H1 (cell line): ENCODE data around the gene SF3B2. TPM values are rescaled to one million over a fixed set of nuclear protein-coding genes. Genes with fewer than 3 reads are reported as not detected.
A peak's percentile ranks its signal among the peaks of the same experiment; 100 is the strongest.

Experiments used
- CTCF ChIA-PET: fragments of 300-600 bp; sonication (Branson Sonifier 250); formaldehyde crosslinking; loops from one replicate; lab custom pipeline; 2021; ENCODE audit not compliant: partially characterized antibody; lab: Charles Lee
- POLR2A ChIA-PET: fragments of 300-600 bp; sonication (Branson Sonifier 250); formaldehyde crosslinking; loops from one replicate; lab custom pipeline; 2021; ENCODE audit warnings: inconsistent platforms; ENCODE audit not compliant: partially characterized antibody; lab: Charles Lee
- DNase-seq, 2 experiments: peaks; one replicate each; pipeline versions ENCODE4 v3.0.0 to v3.0.0-alpha.2; 2010 to 2022; ENCODE audit warnings: low spot score in 2 of 2, low read depth in 1 of 2, mixed read lengths in 1 of 2
- FAIRE-seq: peaks from 2 replicates; lab custom pipeline; 2011; peaks lifted over from hg19 to GRCh38; lab: Jason Lieb, UNC
- H2AFZ ChIP-seq: 2 replicates; pipeline ENCODE4 v1.8.1; 2012; ENCODE audit warnings: low read length, inconsistent platforms
- H2AK5ac ChIP-seq: 2 replicates; pipeline ENCODE4 v1.6.1; 2013; ENCODE audit warnings: low read depth, low read length
- H2BK120ac ChIP-seq: replicated peaks from 2 replicates; pipeline ENCODE3; 2013; ENCODE audit warnings: low read depth, low read length, inconsistent platforms
- H2BK12ac ChIP-seq: 2 replicates; pipeline ENCODE4 v1.6.1; 2013; ENCODE audit warnings: low read depth, low read length
- H2BK15ac ChIP-seq: 2 replicates; pipeline ENCODE4 v1.6.1; 2013; ENCODE audit warnings: low read length
- H2BK20ac ChIP-seq: 2 replicates; pipeline ENCODE4 v1.6.1; 2013; ENCODE audit warnings: low read length
- H2BK5ac ChIP-seq: 2 replicates; pipeline ENCODE4 v1.6.1; 2013; ENCODE audit warnings: low read depth, low read length
- H3K14ac ChIP-seq: 2 replicates; pipeline ENCODE4 v1.6.1; 2013; ENCODE audit warnings: inconsistent platforms; ENCODE audit not compliant: insufficient read length
- H3K18ac ChIP-seq: 2 replicates; pipeline ENCODE4 v1.6.1; 2013; ENCODE audit warnings: low read length; ENCODE audit errors: extremely low read depth
- H3K23ac ChIP-seq: 2 replicates; pipeline ENCODE4 v1.6.1; 2013; ENCODE audit warnings: inconsistent platforms; ENCODE audit not compliant: insufficient read length
- H3K23me2 ChIP-seq: 2 replicates; pipeline ENCODE4 v1.6.1; 2013; ENCODE audit warnings: low read depth, low read length
- H3K27ac ChIP-seq: 2 replicates; pipeline ENCODE4 v1.6.1; 2011; ENCODE audit warnings: low read depth, low read length, inconsistent platforms
- H3K27me3 ChIP-seq, 4 experiments: replicated peaks in 1 of 4; 1 replicate in 1 of 4; 2 replicates in 3 of 4; pipeline versions ENCODE4 v1.6.1 to v1.8.1; 2011 to 2013; ENCODE audit warnings: low read length in 3 of 4, mild to moderate bottlenecking in 3 of 4, inconsistent platforms in 2 of 4, mixed read lengths in 2 of 4, moderate library complexity in 1 of 4; ENCODE audit not compliant: control insufficient read depth in 3 of 4, insufficient read depth in 3 of 4; ENCODE audit errors: extremely low read depth in 1 of 4
- H3K36me3 ChIP-seq, 4 experiments: 2 replicates each; pipeline versions ENCODE4 v1.6.1 to v1.8.1; 2011 to 2013; ENCODE audit warnings: mild to moderate bottlenecking in 4 of 4, low read length in 3 of 4, moderate library complexity in 2 of 4, control low read depth in 1 of 4, inconsistent platforms in 1 of 4; ENCODE audit not compliant: insufficient read depth in 4 of 4, control insufficient read depth in 2 of 4
- H3K4ac ChIP-seq: replicated peaks from 2 replicates; pipeline ENCODE3; 2013; ENCODE audit warnings: low read length, low read depth, mixed read lengths, inconsistent platforms; ENCODE audit not compliant: insufficient read length
- H3K4me1 ChIP-seq, 4 experiments: replicated peaks in 1 of 4; 1 replicate in 1 of 4; 2 replicates in 3 of 4; pipeline versions ENCODE4 v1.6.1 to v1.8.1; 2011 to 2013; ENCODE audit warnings: low read length in 3 of 4, inconsistent platforms in 2 of 4, mixed read lengths in 1 of 4; ENCODE audit not compliant: insufficient read depth in 4 of 4, control insufficient read depth in 3 of 4
- H3K4me2 ChIP-seq, 2 experiments: 2 replicates each; pipeline versions ENCODE4 v1.6.1 to v1.8.1; 2011 to 2013; ENCODE audit warnings: low read depth in 2 of 2, low read length in 2 of 2, control low read depth in 1 of 2, inconsistent platforms in 1 of 2, mild to moderate bottlenecking in 1 of 2; ENCODE audit not compliant: insufficient read depth in 1 of 2
- H3K4me3 ChIP-seq, 4 experiments: fragments of 200-600, 300-600 bp in 1 of 4; sonication (generic), shearing (Covaris generic), sonication (Bioruptor Twin) in 1 of 4; 2 replicates each; pipeline versions ENCODE4 v1.5.1 to v1.8.1; 2011 to 2016; ENCODE audit warnings: low read length in 4 of 4, low read depth in 3 of 4, control low read depth in 2 of 4, inconsistent platforms in 2 of 4, mild to moderate bottlenecking in 2 of 4, mixed read lengths in 1 of 4, moderate library complexity in 1 of 4; ENCODE audit not compliant: insufficient read depth in 2 of 4; ENCODE audit errors: extremely low read depth in 1 of 4
- H3K56ac ChIP-seq: replicated peaks from 2 replicates; pipeline ENCODE3; 2013; ENCODE audit warnings: low read depth, mild to moderate bottlenecking, mixed read lengths, low read length, inconsistent platforms; ENCODE audit not compliant: insufficient read length
- H3K79me1 ChIP-seq: 2 replicates; pipeline ENCODE4 v1.6.1; 2013; ENCODE audit warnings: low read depth, low read length, control low read depth
- H3K79me2 ChIP-seq, 2 experiments: 2 replicates each; pipeline versions ENCODE4 v1.6.1 to v1.8.1; 2012 to 2013; ENCODE audit warnings: low read length in 2 of 2, mild to moderate bottlenecking in 2 of 2, inconsistent platforms in 1 of 2; ENCODE audit not compliant: insufficient read depth in 2 of 2, control insufficient read depth in 1 of 2
- H3K9ac ChIP-seq, 4 experiments: replicated peaks in 1 of 4; 1 replicate in 1 of 4; 2 replicates in 3 of 4; pipeline versions ENCODE4 v1.6.1 to v1.8.1; 2011 to 2013; ENCODE audit warnings: low read depth in 3 of 4, low read length in 3 of 4, control low read depth in 2 of 4, mild to moderate bottlenecking in 2 of 4, moderate library complexity in 2 of 4, inconsistent platforms in 1 of 4; ENCODE audit errors: extremely low read depth in 1 of 4
- H3K9me3 ChIP-seq, 2 experiments: 2 replicates each; pipeline versions ENCODE4 v1.6.1 to v1.8.1; 2012 to 2013; ENCODE audit warnings: mild to moderate bottlenecking in 2 of 2, moderate library complexity in 2 of 2, control low read depth in 1 of 2, inconsistent platforms in 1 of 2, low read depth in 1 of 2, low read length in 1 of 2, mixed read lengths in 1 of 2; ENCODE audit not compliant: insufficient read depth in 2 of 2
- H4K20me1 ChIP-seq, 2 experiments: replicated peaks in 1 of 2; 2 replicates each; pipeline versions ENCODE3 to v1.8.1; 2011 to 2013; ENCODE audit warnings: inconsistent platforms in 2 of 2, low read length in 2 of 2, mild to moderate bottlenecking in 1 of 2; ENCODE audit not compliant: insufficient read depth in 2 of 2, control insufficient read depth in 1 of 2
- H4K5ac ChIP-seq: 2 replicates; pipeline ENCODE4 v1.6.1; 2013; ENCODE audit warnings: low read length, low read depth, mixed read lengths, inconsistent platforms; ENCODE audit not compliant: insufficient read length
- H4K8ac ChIP-seq: 2 replicates; pipeline ENCODE4 v1.8.0; 2013; ENCODE audit warnings: mild to moderate bottlenecking, moderate library complexity, low read length, inconsistent platforms; ENCODE audit not compliant: insufficient read depth; ENCODE audit errors: extremely low read depth
- H4K91ac ChIP-seq: replicated peaks from 2 replicates; pipeline ENCODE3; 2013; ENCODE audit warnings: low read length, mixed read lengths, inconsistent platforms; ENCODE audit not compliant: insufficient read length
- GTF2F1 ChIP-seq: IDR thresholded peaks from 2 replicates; pipeline ENCODE4 v1.6.1; 2012; ENCODE audit warnings: low read depth, low read length, improper control_type of control experiment, borderline replicate concordance
- KDM4A ChIP-seq: IDR thresholded peaks from one replicate; pipeline ENCODE4 v1.7.1; 2012; ENCODE audit warnings: low read depth, mild to moderate bottlenecking, moderate library complexity, low read length, inconsistent platforms; ENCODE audit not compliant: severe bottlenecking
- MAFK ChIP-seq: IDR thresholded peaks from 2 replicates; pipeline ENCODE4 v1.6.1; 2012; ENCODE audit warnings: low read depth, mild to moderate bottlenecking, improper control_type of control experiment, low read length
- MAX ChIP-seq: IDR thresholded peaks from 2 replicates; pipeline ENCODE4 v1.6.1; 2012; ENCODE audit warnings: inconsistent platforms
- RBBP5 ChIP-seq: IDR thresholded peaks from 2 replicates; pipeline ENCODE4 v1.7.1; 2012; ENCODE audit warnings: low read depth, mild to moderate bottlenecking, inconsistent platforms, low read length, moderate library complexity, borderline replicate concordance
- RFX5 ChIP-seq: IDR thresholded peaks from 2 replicates; pipeline ENCODE4 v1.6.1; 2011; ENCODE audit warnings: low read depth, low read length, improper control_type of control experiment, borderline replicate concordance
- SIN3A ChIP-seq, 2 experiments: IDR thresholded peaks in 1 of 2; conservative IDR thresholded peaks in 1 of 2; 2 replicates each; pipeline ENCODE4 v1.6.1; 2011 to 2012; ENCODE audit warnings: low read length in 2 of 2, improper control_type of control experiment in 1 of 2, low read depth in 1 of 2, mild to moderate bottlenecking in 1 of 2
- SP2 ChIP-seq: IDR thresholded peaks from 2 replicates; pipeline ENCODE4 v1.6.1; 2012; ENCODE audit warnings: mild to moderate bottlenecking, low read length, inconsistent platforms
- SUZ12 ChIP-seq: fragments of 200-600 bp; sonication (generic); IDR thresholded peaks from 2 replicates; pipeline ENCODE4 v1.6.1; 2012; ENCODE audit warnings: mild to moderate bottlenecking, inconsistent platforms, low read length, moderate library complexity, mixed read lengths
- TAF7 ChIP-seq: optimal IDR thresholded peaks from 2 replicates; pipeline ENCODE3; 2011; ENCODE audit warnings: low read depth, mild to moderate bottlenecking, inconsistent platforms, low read length, moderate library complexity, borderline replicate concordance
- TCF12 ChIP-seq: IDR thresholded peaks from 2 replicates; pipeline ENCODE4 v1.6.1; 2011; ENCODE audit warnings: low read depth, mild to moderate bottlenecking, low read length
- WGBS, 2 experiments: shearing (Covaris generic) in 1 of 2; methylation state at CpG; one replicate each; pipeline versions ENCODE4 v1.1.6 to v1.1.7; 2013 to 2015; ENCODE audit warnings: low lambda C conversion rate in 2 of 2, mixed read lengths in 2 of 2, inconsistent platforms in 1 of 2, low coverage in 1 of 2, missing lambda C conversion rate in 1 of 2; ENCODE audit not compliant: insufficient replicate concordance in 2 of 2, insufficient coverage in 1 of 2, insufficient read length in 1 of 2; ENCODE audit errors: extremely low coverage in 1 of 2, missing lambda C conversion rate in 1 of 2; 5-methylcytosine and 5-hydroxymethylcytosine counted together
- polyA plus RNA-seq, 7 experiments: library from polyadenylated mRNA; depleted of rRNA in 3 of 7; stranded (reverse) in 5 of 7; unstranded in 2 of 7; fragments of >200 nt in 5 of 7; fragments of 200-250 nt in 2 of 7; gene quantifications; 1 replicate in 5 of 7; 2 replicates in 1 of 7; 4 replicates in 1 of 7; pipeline versions ENCODE4 v1.2.1 to v1.2.3, GENCODE V29; 2011 to 2013; ENCODE audit warnings: missing spikeins in 2 of 7, mixed read lengths in 2 of 7
- total RNA-seq: library from RNA; stranded (reverse); fragmentation: NEBNext Ultra II Directional; extraction: Animal tissue kit (Norgen Biotek cat#: 25700); gene quantifications from 2 replicates; pipeline ENCODE4 v1.2.1, GENCODE V29; 2021

Gene SF3B2
- total and polyA plus RNA-seq, 2 of the 8 experiments (the other 6 are each of a cell fraction or from before 2014, with no cell fraction given): 182 to 237 TPM

- Histone ChIP-seq H3K4me3 (no peak overlapping the region), H2BK5ac (peak overlapping the region; percentile 49), H2BK120ac (no peak overlapping the region), H2BK15ac (0 out of 2 replicates have a peak overlapping the region, but pooled peaks have one; percentile 18), H3K14ac (no peak overlapping the region), H2AK5ac (no peak overlapping the region), H3K9ac (no peak overlapping the region), H3K18ac (no peak overlapping the region), H2AFZ (no peak overlapping the region), H3K4me1 (peaks cover 0 to 17% (median 6%) of the 10 kb centered on the region in 4 experiments; a peak in 5 of 7 replicates), H2BK12ac (peak overlapping the region; percentile 71; the same call in 1 of the 2 replicates), H3K56ac (no peak overlapping the region), H3K79me2 (peaks cover 0 to 15% of the 10 kb centered on the region in 2 experiments; a peak in 2 of 4 replicates), H3K9me3 (no peaks in the 10 kb centered on the region), H3K27ac (no peak overlapping the region), H3K23ac (no peak overlapping the region), H2BK20ac (no peak overlapping the region), H3K4me2 (no peak overlapping the region), H4K91ac (no peak overlapping the region), H3K79me1 (peaks cover 8% of the 10 kb centered on the region), H3K4ac (peak overlapping the region; percentile 76), H4K5ac (no peak overlapping the region), H3K27me3 (peaks cover 2 to 8% (median 6%) of the 10 kb centered on the region in 4 experiments), H3K23me2 (0 out of 2 replicates have a peak, but pooled peaks cover 2% of the 10 kb centered on the region), H4K20me1 (peaks cover 0 to 4% of the 10 kb centered on the region in 2 experiments), H3K36me3 (peaks cover 0 to 10% (median 4%) of the 10 kb centered on the region in 4 experiments; a peak in 5 of 8 replicates), H4K8ac (peak overlapping the region; percentile 32; the same call in 1 of the 2 replicates)
- FAIRE-seq (no peak), DNase-seq (no peak)
- ChIA-PET CTCF (interaction anchor here (0.6 to 2.0 kb wide), 2 partner anchors 16 to 322 kb away, joined by 3 to 9 read pairs; no protein-coding TSS in a partner anchor), POLR2A (interaction anchor here (1.0 to 1.8 kb wide), 2 partner anchors 44 to 46 kb away, joined by 3 to 7 read pairs; no protein-coding TSS in a partner anchor)
- 89% methylated on average over 13 of the region's 13 CpGs; no CpG with 5 or more reads in 1 of the 2 experiments for WGBS, 2 experiments
- TF ChIP-seq SP2: no peak
- TF ChIP-seq TCF12: no peak
- no peak for TF ChIP-seq RFX5
- TF ChIP-seq SUZ12: no peak
- TF ChIP-seq RBBP5: no peak
- no peak for TF ChIP-seq KDM4A
- TF ChIP-seq TAF7: no peak
- TF ChIP-seq MAX: no peak
- no peak for TF ChIP-seq SIN3A (conservative IDR thresholded peaks at IDR 0.05 in 1 of 2, IDR thresholded peaks at IDR 0.05 in 1 of 2; ENCODE audit: low read depth in 1 of 2, low read length in 2 of 2)
- TF ChIP-seq MAFK: no peak
- no peak for TF ChIP-seq GTF2F1
Observed at GRCh38 chr11:66006134-66006890, 45.9 kb upstream of the SF3B2 start.
